Adipocyte (in vitro differentiated cells): ENCODE results near the gene GRAMD4.

ENCODE experiments used
- DNase-seq: peaks from one replicate; pipeline ENCODE4 v3.0.0-alpha.2; 2015; ENCODE audit warnings: low read depth
- H3K27me3 ChIP-seq: replicated peaks from 2 replicates; pipeline ENCODE4 v1.7.0; 2013; ENCODE audit warnings: mild to moderate bottlenecking, low read length, moderate library complexity; ENCODE audit not compliant: control insufficient read depth, insufficient read depth
- H3K36me3 ChIP-seq: 2 replicates; pipeline ENCODE4 v1.7.0; 2013; ENCODE audit warnings: low read length, mild to moderate bottlenecking, moderate library complexity; ENCODE audit not compliant: control insufficient read depth, insufficient read depth, severe bottlenecking
- H3K4me1 ChIP-seq: 2 replicates; pipeline ENCODE4 v1.7.0; 2013; ENCODE audit warnings: mild to moderate bottlenecking, low read length, moderate library complexity; ENCODE audit not compliant: control insufficient read depth, insufficient read depth
- H3K4me3 ChIP-seq: 2 replicates; pipeline ENCODE4 v1.7.0; 2013; ENCODE audit warnings: mild to moderate bottlenecking, low read length, moderate library complexity
- H3K9ac ChIP-seq: 2 replicates; pipeline ENCODE4 v1.7.0; 2013; ENCODE audit warnings: mild to moderate bottlenecking, low read length, moderate library complexity
- H3K9me3 ChIP-seq: 2 replicates; pipeline ENCODE4 v1.7.0; 2013; ENCODE audit warnings: mild to moderate bottlenecking, low read length, moderate library complexity; ENCODE audit not compliant: control insufficient read depth

The GRAMD4 gene

DNA sequence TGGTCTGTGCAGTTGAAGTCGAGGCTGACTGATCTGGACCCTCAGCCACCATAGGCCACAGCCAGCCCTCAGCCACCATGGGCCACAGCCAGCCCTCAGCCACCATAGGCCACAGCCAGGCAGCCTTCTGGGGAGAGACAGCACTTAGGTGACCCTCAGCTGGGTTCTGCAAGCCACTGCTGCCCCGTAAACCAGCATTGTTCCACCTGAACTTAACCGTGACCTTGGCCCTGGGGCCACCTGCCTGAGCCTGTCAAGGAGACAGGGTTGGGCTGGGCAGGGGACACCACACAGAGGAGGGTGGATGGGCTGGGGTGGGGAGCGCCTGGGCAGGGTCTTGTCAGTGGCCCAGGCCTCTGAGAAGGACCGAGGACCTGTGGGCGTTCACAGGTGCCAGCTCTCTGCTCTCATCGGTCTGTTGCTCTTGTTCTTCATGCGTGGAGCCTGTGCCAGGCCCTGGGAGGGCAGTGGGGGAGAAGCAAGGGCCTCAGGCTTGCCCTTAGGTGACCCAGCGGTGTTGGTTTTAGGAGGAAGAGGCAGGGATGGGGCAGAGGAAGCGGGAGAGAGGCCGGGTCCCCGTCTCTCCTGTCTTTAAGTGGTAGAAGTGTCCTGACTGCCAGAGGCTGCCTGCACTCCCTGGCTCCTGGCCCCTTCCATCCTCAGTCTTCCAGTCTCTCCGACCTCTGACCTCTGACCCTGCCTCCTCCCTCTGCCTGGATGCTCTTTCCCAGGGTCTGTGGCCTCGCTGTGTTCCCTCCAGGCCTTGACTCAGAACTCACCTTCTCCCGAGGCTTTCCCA, 36.9 kb downstream of the GRAMD4 start:
- no peak overlapping the region for H3K4me3 ChIP-seq
- peaks cover 14% of the 10 kb centered on the region for H3K4me1 ChIP-seq
- no peaks in the 10 kb centered on the region for H3K36me3 ChIP-seq
- DNase-seq = no peak
- no peak overlapping the region for H3K9ac ChIP-seq
- no peaks in the 10 kb centered on the region for H3K27me3 ChIP-seq
- no peaks in the 10 kb centered on the region for H3K9me3 ChIP-seq

- no peak for DNase-seq
- H3K9me3 ChIP-seq = no peaks in the 10 kb centered on the region
- no peaks in the 10 kb centered on the region for H3K27me3 ChIP-seq
- H3K36me3 ChIP-seq = no peaks in the 10 kb centered on the region
- no peak overlapping the region for H3K9ac ChIP-seq
- H3K4me3 ChIP-seq = no peak overlapping the region
- peaks cover 9% of the 10 kb centered on the region for H3K4me1 ChIP-seq
These were observed 37.4 kb downstream of the GRAMD4 start for GRCh38 chr22:46657655-46657953.

GRCh38 chr22:46657996-46658947, 38.1 kb downstream of the GRAMD4 start:
- no peak overlapping the region for H3K4me3 ChIP-seq
- H3K27me3 ChIP-seq = no peaks in the 10 kb centered on the region
- no peaks in the 10 kb centered on the region for H3K9me3 ChIP-seq

GRCh38 chr22:46659059-46659790, 39.0 kb downstream of the GRAMD4 start:
- Histone ChIP-seq H3K27me3 (no peaks in the 10 kb centered on the region), H3K36me3 (no peaks in the 10 kb centered on the region), H3K4me1 (no peaks in the 10 kb centered on the region), H3K4me3 (no peak overlapping the region), H3K9ac (no peak overlapping the region), H3K9me3 (no peaks in the 10 kb centered on the region)
- no peak for DNase-seq

More at GRCh38 chr22:46657996-46658947, 38.1 kb downstream of the GRAMD4 start:
- Histone ChIP-seq H3K36me3 (no peaks in the 10 kb centered on the region), H3K4me1 (peaks cover 2% of the 10 kb centered on the region), H3K9ac (no peak overlapping the region)
- no peak for DNase-seq

DNA sequence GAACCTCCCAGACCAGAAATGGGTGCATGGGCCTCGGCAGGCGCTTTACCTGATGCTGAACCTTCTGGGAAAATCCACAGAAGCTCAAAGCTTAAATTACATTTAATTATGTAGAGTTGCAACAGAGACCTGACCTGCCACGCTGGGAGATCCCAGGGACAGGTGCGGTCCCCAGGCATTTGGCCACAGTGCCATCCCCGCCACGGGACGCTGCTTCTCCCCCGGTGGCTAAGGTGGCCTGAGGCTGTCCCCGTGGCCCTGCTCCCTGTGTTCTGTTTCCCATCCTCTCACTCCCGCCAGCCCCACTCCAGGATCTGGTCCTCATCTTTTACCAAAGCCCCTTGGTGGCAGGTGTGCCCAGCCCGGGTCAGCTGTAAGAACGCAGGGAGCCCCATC, 39.6 kb downstream of the GRAMD4 start:
- Histone ChIP-seq H3K4me3 (no peak overlapping the region), H3K9ac (no peak overlapping the region), H3K27me3 (no peaks in the 10 kb centered on the region), H3K4me1 (no peaks in the 10 kb centered on the region), H3K9me3 (no peaks in the 10 kb centered on the region), H3K36me3 (peaks cover 4% of the 10 kb centered on the region)
- no peak for DNase-seq

DNA sequence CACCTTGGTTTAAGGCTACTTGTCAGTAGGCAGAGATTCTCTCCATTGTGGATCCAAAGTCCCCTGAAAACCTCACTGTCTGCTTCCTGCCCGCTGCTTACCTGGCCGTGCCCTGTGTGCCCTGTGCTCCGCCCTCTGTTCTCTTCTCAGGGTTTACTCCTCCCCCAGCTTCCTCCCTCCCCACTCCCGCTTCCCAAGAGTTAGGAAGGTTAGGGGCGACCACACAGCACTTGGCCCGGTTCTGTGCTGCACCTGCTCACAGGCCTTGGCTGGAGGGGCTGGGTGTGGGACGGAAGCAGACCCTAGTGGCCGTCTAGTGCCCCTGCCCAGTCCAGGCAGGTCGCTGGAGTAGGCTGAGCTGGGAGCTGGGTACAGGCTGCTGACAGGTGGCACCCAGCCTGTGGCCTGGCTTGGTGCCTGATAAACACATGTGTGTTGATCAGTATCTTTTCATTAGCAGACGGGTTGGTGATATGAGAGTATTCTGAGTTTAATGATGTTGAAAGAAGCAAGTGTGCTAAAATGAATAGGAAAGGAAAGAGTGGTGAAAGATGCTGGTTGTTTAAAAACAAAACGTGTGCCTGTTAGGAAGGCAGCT, 40.5 kb downstream of the GRAMD4 start:
- no peak overlapping the region for H3K9ac ChIP-seq
- peaks cover 7% of the 10 kb centered on the region for H3K36me3 ChIP-seq
- no peak for DNase-seq
- H3K4me1 ChIP-seq = no peaks in the 10 kb centered on the region
- no peak overlapping the region for H3K4me3 ChIP-seq
- no peaks in the 10 kb centered on the region for H3K27me3 ChIP-seq
- no peaks in the 10 kb centered on the region for H3K9me3 ChIP-seq

GRCh38 chr22:46661221-46661851, 41.1 kb downstream of the GRAMD4 start:
- no peak for DNase-seq
- no peaks in the 10 kb centered on the region for H3K27me3 ChIP-seq
- H3K4me1 ChIP-seq = no peaks in the 10 kb centered on the region
- H3K4me3 ChIP-seq = no peak overlapping the region
- H3K9me3 ChIP-seq = no peaks in the 10 kb centered on the region
- peaks cover 7% of the 10 kb centered on the region for H3K36me3 ChIP-seq
- no peak overlapping the region for H3K9ac ChIP-seq

GRCh38 chr22:46662226-46662625, 42.0 kb downstream of the GRAMD4 start:
- Histone ChIP-seq H3K27me3 (no peaks in the 10 kb centered on the region), H3K4me1 (no peaks in the 10 kb centered on the region), H3K36me3 (peaks cover 14% of the 10 kb centered on the region), H3K4me3 (no peak overlapping the region), H3K9ac (no peak overlapping the region), H3K9me3 (no peaks in the 10 kb centered on the region)
- DNase-seq = no peak

DNA sequence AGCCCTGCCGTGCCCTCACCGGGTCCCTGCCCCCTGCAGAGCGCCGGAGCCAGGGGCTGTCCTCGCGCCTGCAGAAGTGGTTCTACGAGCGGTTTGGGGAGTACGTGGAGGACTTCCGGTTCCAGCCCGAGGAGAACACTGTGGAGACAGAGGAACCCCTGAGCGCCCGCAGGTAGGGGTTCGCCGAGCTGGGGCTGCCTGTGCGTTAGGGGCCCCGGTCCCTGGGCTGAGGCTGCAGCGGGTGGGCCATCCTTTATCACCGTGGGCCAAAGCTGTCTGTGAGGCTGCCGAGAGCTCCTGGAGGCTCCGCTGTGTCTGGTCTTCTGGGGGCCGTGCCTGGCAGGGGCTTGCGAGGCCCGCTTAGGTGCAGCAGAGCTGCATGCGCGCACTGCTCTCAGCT, 42.8 kb downstream of the GRAMD4 start:
- Histone ChIP-seq H3K4me3 (no peak overlapping the region), H3K4me1 (no peaks in the 10 kb centered on the region), H3K9ac (no peak overlapping the region), H3K36me3 (peaks cover 21% of the 10 kb centered on the region), H3K9me3 (no peaks in the 10 kb centered on the region), H3K27me3 (no peaks in the 10 kb centered on the region)
- DNase-seq = no peak

GRCh38 chr22:46663436-46664100, 43.4 kb downstream of the GRAMD4 start:
- Histone ChIP-seq H3K27me3 (no peaks in the 10 kb centered on the region), H3K9ac (no peak overlapping the region), H3K4me1 (no peaks in the 10 kb centered on the region), H3K9me3 (no peaks in the 10 kb centered on the region), H3K4me3 (no peak overlapping the region), H3K36me3 (peaks cover 24% of the 10 kb centered on the region)
- no peak for DNase-seq
